Ovary (tissue), 9 donors: ENCODE data around the gene ADORA1. TPM values are rescaled to one million over a fixed set of nuclear protein-coding genes. Genes with fewer than 3 reads are reported as not detected.

Source experiments
- DNase-seq, 5 donors: peaks; one replicate each; pipeline ENCODE4 v3.0.0-alpha.2; 2019 to 2020
- H3K27ac ChIP-seq, 2 donors: fragments of 200-600 bp; one replicate each; pipeline versions ENCODE4 v1.5.1 to v1.8.0; 2019 to 2022
- H3K27me3 ChIP-seq: fragments of 200-600 bp; one replicate; pipeline ENCODE4 v1.8.0; 2022
- H3K36me3 ChIP-seq: fragments of 200-600 bp; sonication (generic); one replicate; pipeline ENCODE4 v1.5.1; 2019
- H3K4me1 ChIP-seq: one replicate; pipeline ENCODE4 v1.8.1; 2013; ENCODE audit warnings: mild to moderate bottlenecking, moderate library complexity; ENCODE audit not compliant: insufficient read depth
- H3K4me3 ChIP-seq: fragments of 200-600 bp; sonication (generic); one replicate; pipeline ENCODE4 v1.5.1; 2017
- H3K9me3 ChIP-seq, 2 donors: fragments of 200-600 bp in 1 of 2; sonication (generic) in 1 of 2; one replicate each; pipeline versions ENCODE4 v1.5.1 to v1.8.1; 2013 to 2019; ENCODE audit warnings: mild to moderate bottlenecking in 1 of 2, moderate library complexity in 1 of 2
- EP300 ChIP-seq: sonication (generic); formaldehyde crosslinking; IDR thresholded peaks from one replicate; pipeline ENCODE4 v1.6.1; 2017; ENCODE audit warnings: antibody characterized with exemption
- POLR2A ChIP-seq: fragments of 450-650 bp; IDR thresholded peaks from one replicate; pipeline ENCODE4 v1.6.1; 2017; ENCODE audit warnings: antibody characterized with exemption, mild to moderate bottlenecking, moderate library complexity
- WGBS, 3 donors: extraction: QIAGEN DNeasy Blood & Tissue Kit in 1 of 3; methylation state at CpG; one replicate each; pipeline versions ENCODE4 v1.1.5 to v1.1.7; 2013 to 2017; 5-methylcytosine and 5-hydroxymethylcytosine counted together
- intact Hi-C, 4 donors: fragments of 100-400 bp; cut with DNase I; formaldehyde crosslinking; loops; one replicate each; pipeline versions ENCODE4 v1.11.0 to v1.15.1; 2022 to 2023
- polyA plus RNA-seq, 2 donors: library from polyadenylated mRNA; stranded (reverse); fragments of 200-250 nt in 1 of 2; fragments of 350-450 nt in 1 of 2; fragmentation: Illumina TruSeq in 1 of 2; extraction: RNeasy Lipid Tissue Mini Kit (QIAGEN cat#74804) in 1 of 2; gene quantifications; one replicate each; pipeline ENCODE4 v1.2.3, GENCODE V29; 2013 to 2014
- total RNA-seq, 7 donors: library from RNA; depleted of rRNA in 2 of 7; stranded (reverse); fragments of >200 nt in 2 of 7; fragmentation: NEBNext Ultra II Directional in 3 of 7; extraction: Animal tissue kit (Norgen Biotek cat#: 25700) in 3 of 7; gene quantifications; one replicate each; pipeline versions ENCODE4 v1.1.0 to v1.2.4, GENCODE V29; 2016 to 2023
- TF ChIP-seq, protein P1 (sequence below), 3 donors: fragments of 450-650 bp in 2 of 3; fragments of 200-600 bp in 1 of 3; IDR thresholded peaks; one replicate each; pipeline versions ENCODE4 v1.5.1 to v1.8.0; 2016 to 2022; ENCODE audit warnings: antibody characterized with exemption in 3 of 3, mild to moderate bottlenecking in 1 of 3
- donor health status: DM: no; HTN: no; CAD: no; lungs with moderate emphysema.
- donor health status: DM: no; HTN: no; CAD: no.
- donor health status: Bipolar disorder and iron deficiency.
- donor health status: DM: yes; HTN: yes; CAD: no.
- donor health status: DM: no; HTN: no; CAD: no.
- donor health status: DM: yes; HTN: yes; CAD: no.

ADORA1 gene
- total and polyA plus RNA-seq, 9 donors, result 0.15 to 1.3 (median 0.60) TPM

GRCh38 chr1:203124011-203124410, 3.5 kb upstream of the ADORA1 start:
- no peaks in the 10 kb centered on the region for H3K9me3 ChIP-seq
- H3K36me3 ChIP-seq, result no peaks in the 10 kb centered on the region
- intact Hi-C loops, result no loop called here
- H3K27me3 ChIP-seq, result no peaks in the 10 kb centered on the region
- peak in 1 of 5 donors; percentile 59 for DNase-seq
- WGBS, 3 donors, result 10 to 29% (median 21%) methylated on average over 5 of the region's 5 CpGs
- peaks cover 8% of the 10 kb centered on the region for H3K4me1 ChIP-seq
- TF ChIP-seq EP300, result no peak
- TF ChIP-seq, protein P1, sequence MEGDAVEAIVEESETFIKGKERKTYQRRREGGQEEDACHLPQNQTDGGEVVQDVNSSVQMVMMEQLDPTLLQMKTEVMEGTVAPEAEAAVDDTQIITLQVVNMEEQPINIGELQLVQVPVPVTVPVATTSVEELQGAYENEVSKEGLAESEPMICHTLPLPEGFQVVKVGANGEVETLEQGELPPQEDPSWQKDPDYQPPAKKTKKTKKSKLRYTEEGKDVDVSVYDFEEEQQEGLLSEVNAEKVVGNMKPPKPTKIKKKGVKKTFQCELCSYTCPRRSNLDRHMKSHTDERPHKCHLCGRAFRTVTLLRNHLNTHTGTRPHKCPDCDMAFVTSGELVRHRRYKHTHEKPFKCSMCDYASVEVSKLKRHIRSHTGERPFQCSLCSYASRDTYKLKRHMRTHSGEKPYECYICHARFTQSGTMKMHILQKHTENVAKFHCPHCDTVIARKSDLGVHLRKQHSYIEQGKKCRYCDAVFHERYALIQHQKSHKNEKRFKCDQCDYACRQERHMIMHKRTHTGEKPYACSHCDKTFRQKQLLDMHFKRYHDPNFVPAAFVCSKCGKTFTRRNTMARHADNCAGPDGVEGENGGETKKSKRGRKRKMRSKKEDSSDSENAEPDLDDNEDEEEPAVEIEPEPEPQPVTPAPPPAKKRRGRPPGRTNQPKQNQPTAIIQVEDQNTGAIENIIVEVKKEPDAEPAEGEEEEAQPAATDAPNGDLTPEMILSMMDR (IDR thresholded peaks at IDR 0.05), result no peak
- no peak for TF ChIP-seq POLR2A
- H3K27ac ChIP-seq, result no peak overlapping the region
- no peak overlapping the region for H3K4me3 ChIP-seq

- DNase-seq, result no peak
- Histone ChIP-seq H3K27me3 (no peaks in the 10 kb centered on the region), H3K4me1 (peaks cover 8% of the 10 kb centered on the region), H3K27ac (no peak overlapping the region), H3K9me3 (no peaks in the 10 kb centered on the region), H3K4me3 (no peak overlapping the region), H3K36me3 (no peaks in the 10 kb centered on the region)
- TF ChIP-seq POLR2A (no peak), EP300 (no peak)
- TF ChIP-seq, protein P1 (IDR thresholded peaks at IDR 0.05), result no peak
- intact Hi-C loops, result loop anchor here in 1 of 4 donors (5.0 kb wide), 1 partner anchor 93 kb away; no protein-coding TSS in a partner anchor
- 57 to 62% (median 61%) methylated on average over 5 of the region's 5 CpGs for WGBS, 3 donors
Observed at GRCh38 chr1:203124546-203125317, 2.8 kb upstream of the ADORA1 start.

GRCh38 chr1:203126151-203126865, 1.2 kb upstream of the ADORA1 start:
- DNase-seq, result no peak
- Histone ChIP-seq H3K4me1 (peaks cover 8% of the 10 kb centered on the region), H3K27me3 (no peaks in the 10 kb centered on the region), H3K27ac (no peak overlapping the region), H3K36me3 (no peaks in the 10 kb centered on the region), H3K9me3 (no peaks in the 10 kb centered on the region), H3K4me3 (no peak overlapping the region)
- TF ChIP-seq, protein P1 (IDR thresholded peaks at IDR 0.05), result no peak
- TF ChIP-seq POLR2A (no peak), EP300 (no peak)
- WGBS, 3 donors, result 28 to 44% (median 30%) methylated on average over 8 of the region's 8 CpGs
- intact Hi-C loops, result loop anchor here in 1 of 4 donors (5.0 kb wide), 1 partner anchor 91 kb away; no protein-coding TSS in a partner anchor

- DNase-seq, result peak in 1 of 5 donors; percentile 23
- 18 to 30% (median 25%) methylated on average over 12 of the region's 12 CpGs for WGBS, 3 donors
- no peak overlapping the region for H3K27ac ChIP-seq
Observed at GRCh38 chr1:203126866-203127665, 460 bp upstream of the ADORA1 start.

More at GRCh38 chr1:203126866-203127665, 460 bp upstream of the ADORA1 start:
- H3K36me3 ChIP-seq, result no peaks in the 10 kb centered on the region
- no peaks in the 10 kb centered on the region for H3K9me3 ChIP-seq
- TF ChIP-seq EP300 (no peak), POLR2A (no peak)
- TF ChIP-seq, protein P1 (IDR thresholded peaks at IDR 0.05), result no peak
- H3K4me1 ChIP-seq, result peaks cover 8% of the 10 kb centered on the region
- intact Hi-C loops, result loop anchor here in 1 of 4 donors (5.0 kb wide), 1 partner anchor 90 kb away; no protein-coding TSS in a partner anchor
- H3K4me3 ChIP-seq, result peak overlapping the region; percentile 25
- H3K27me3 ChIP-seq, result no peaks in the 10 kb centered on the region
